ENCODE results near the gene SERTAD3.

GRCh38 chr19:40474737-40475136, 30.6 kb upstream of the SERTAD3 start:
- TF ChIP-seq JUND (IDR thresholded peaks at IDR 0.05) (no peak), POLR2AphosphoS5 (IDR thresholded peaks at IDR 0.05; ENCODE audit: low read depth, low read length) (no peak), SMC3 (IDR thresholded peaks at IDR 0.05; ENCODE audit: low read depth, low read length) (no peak), PBX3 (IDR thresholded peaks at IDR 0.05) (no peak), EP300 (IDR thresholded peaks at IDR 0.05; ENCODE audit: borderline replicate concordance in 1 of 2, low read depth in 1 of 2, low read length in 1 of 2) (no peak), RFX5 (IDR thresholded peaks at IDR 0.05; ENCODE audit: low read length) (no peak), TAF1 (IDR thresholded peaks at IDR 0.05; ENCODE audit: borderline replicate concordance, low read depth, low read length) (no peak), GATA2 (CRISPR knock-in tag; IDR thresholded peaks at IDR 0.05) (no peak), MAX (IDR thresholded peaks at IDR 0.05; ENCODE audit: low read depth) (no peak), CHD2 (IDR thresholded peaks at IDR 0.05; ENCODE audit: low read length, partially characterized antibody) (no peak), MXI1 (IDR thresholded peaks at IDR 0.05; ENCODE audit: low read depth, low read length) (no peak), REST (IDR thresholded peaks at IDR 0.05; ENCODE audit: low read depth, low read length) (no peak), YY1 (IDR thresholded peaks at IDR 0.05; ENCODE audit: low read depth) (no peak)
- TF ChIP-seq, protein P1, sequence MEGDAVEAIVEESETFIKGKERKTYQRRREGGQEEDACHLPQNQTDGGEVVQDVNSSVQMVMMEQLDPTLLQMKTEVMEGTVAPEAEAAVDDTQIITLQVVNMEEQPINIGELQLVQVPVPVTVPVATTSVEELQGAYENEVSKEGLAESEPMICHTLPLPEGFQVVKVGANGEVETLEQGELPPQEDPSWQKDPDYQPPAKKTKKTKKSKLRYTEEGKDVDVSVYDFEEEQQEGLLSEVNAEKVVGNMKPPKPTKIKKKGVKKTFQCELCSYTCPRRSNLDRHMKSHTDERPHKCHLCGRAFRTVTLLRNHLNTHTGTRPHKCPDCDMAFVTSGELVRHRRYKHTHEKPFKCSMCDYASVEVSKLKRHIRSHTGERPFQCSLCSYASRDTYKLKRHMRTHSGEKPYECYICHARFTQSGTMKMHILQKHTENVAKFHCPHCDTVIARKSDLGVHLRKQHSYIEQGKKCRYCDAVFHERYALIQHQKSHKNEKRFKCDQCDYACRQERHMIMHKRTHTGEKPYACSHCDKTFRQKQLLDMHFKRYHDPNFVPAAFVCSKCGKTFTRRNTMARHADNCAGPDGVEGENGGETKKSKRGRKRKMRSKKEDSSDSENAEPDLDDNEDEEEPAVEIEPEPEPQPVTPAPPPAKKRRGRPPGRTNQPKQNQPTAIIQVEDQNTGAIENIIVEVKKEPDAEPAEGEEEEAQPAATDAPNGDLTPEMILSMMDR (IDR thresholded peaks at IDR 0.05): no peak

Measured in SK-N-SH (cell line).